Retinal pigment epithelial cell (primary cell): ENCODE data around the gene NPB.

Experiments used
- DNase-seq: peaks from one replicate; pipeline ENCODE4 v3.0.0-alpha.2; 2010; ENCODE audit warnings: low read depth
- H3K4me3 ChIP-seq: 2 replicates; pipeline ENCODE4 v1.5.1; 2011; ENCODE audit warnings: mild to moderate bottlenecking, low read length, control low read depth, moderate library complexity
- CTCF ChIP-seq: conservative IDR thresholded peaks from 2 replicates; pipeline ENCODE4 v1.5.1; 2011; ENCODE audit warnings: low read depth, low read length, control low read depth, inconsistent platforms

Gene NPB

DNA sequence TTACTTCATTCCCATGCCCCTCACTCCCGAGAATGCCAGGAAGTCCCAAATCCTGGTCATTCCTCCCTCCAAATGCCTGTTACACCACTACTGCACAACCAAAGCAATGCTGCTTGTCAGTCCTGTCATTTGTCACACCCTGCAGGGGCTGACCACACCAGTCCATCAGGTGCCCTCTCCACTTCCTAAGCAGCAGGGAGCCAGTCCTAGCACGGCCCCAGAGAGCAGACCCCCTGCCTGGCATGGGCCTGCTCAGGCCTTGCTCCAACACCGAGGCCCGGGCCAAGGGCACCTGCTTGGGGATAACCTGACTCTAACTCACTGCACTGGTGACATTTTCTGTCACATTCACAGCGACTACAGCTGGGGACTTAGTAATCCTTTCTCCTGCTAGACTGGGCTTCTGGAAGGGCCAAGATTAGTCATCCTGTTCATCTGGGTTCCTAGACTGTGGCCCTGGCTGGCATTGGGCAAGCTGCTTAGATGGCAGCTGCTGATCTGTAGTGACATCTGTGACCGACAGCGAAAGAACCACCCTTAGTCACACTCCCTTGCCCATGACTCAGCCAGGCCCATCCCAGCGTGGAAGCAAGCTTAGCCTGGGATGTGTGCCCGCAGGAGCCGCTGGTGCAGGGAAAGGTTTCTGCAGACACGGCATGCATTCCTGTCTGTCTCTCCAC lies 16.0 kb upstream of the NPB start:
- no peak for DNase-seq
- no peak for TF ChIP-seq CTCF

DNA sequence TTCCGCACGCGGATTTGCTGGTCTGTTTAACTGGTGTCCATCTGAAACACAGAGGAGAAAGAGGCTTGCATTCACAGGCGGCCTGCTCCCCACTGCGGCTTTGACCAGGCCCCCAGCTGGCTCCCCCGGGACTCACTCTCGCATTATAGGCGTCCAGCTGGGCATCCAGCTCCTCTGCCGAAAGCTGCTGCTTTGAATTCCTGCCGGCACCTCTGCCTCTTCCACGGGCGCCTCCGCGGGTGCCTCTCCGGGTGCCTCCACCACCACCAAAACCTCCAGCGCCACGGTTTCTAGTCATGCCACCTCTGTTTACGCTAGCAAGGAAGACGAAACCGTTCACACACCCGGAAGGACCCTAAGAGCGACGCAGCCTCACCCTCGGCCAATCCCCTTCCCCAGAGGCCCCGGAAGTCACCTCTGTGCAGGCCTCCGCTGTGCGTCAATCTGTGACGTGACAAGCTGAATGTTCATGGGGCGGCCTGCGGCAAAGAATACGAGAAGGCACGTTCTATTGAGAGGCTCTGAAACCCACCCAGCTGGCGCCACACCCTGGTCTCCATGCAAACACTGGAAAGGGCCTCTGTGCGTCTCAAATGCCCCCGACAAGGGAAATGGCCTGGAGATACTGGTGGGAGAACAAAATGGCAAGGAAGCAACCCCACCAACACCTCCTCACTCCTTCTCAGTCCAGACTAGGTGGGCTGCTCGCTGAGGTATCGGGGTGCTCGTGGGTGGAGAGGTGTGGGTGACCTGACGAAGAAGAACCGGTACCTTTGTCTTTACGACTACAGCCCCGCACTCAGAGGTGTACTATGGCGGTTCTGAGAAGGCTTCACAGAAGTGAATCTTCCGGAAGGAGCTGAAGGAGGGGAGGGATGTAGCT lies 13.7 kb upstream of the NPB start:
- TF ChIP-seq CTCF: no peak
- no peak overlapping the region for H3K4me3 ChIP-seq
- no peak for DNase-seq

More for the DNA sequence above, 16.0 kb upstream of the NPB start:
- H3K4me3 ChIP-seq: no peak overlapping the region

DNA sequence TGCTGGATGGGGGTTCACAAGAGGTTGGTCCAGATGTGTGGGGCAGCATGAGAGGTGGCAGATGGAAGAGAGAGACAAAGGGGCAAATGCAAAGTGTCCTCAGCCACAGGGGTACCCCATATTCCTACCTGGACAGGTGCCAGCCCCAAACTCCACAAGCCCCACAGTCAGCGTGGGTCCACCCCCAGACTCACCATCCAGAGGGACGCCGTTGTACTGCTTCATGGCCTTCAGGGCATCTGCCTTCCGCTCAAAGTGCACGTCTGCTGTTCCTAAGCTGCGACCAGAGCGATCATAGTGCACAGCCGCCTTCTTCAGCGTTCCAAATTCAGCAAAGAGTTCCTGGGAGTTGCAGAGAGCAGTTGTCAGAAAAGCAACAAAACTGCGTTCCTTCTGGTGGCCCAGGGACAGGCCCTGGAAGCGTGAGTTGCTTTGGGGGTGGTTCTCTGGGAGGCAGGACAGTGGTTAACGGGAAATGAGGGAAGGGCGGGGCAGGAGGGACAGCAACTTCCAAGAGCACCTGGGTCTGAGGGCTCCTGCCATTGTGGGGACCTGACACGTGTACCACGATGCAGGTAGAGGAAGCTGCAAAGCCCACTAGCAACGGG lies 12.9 kb upstream of the NPB start:
- DNase-seq: no peak
- no peak overlapping the region for H3K4me3 ChIP-seq
- TF ChIP-seq CTCF: no peak

DNA sequence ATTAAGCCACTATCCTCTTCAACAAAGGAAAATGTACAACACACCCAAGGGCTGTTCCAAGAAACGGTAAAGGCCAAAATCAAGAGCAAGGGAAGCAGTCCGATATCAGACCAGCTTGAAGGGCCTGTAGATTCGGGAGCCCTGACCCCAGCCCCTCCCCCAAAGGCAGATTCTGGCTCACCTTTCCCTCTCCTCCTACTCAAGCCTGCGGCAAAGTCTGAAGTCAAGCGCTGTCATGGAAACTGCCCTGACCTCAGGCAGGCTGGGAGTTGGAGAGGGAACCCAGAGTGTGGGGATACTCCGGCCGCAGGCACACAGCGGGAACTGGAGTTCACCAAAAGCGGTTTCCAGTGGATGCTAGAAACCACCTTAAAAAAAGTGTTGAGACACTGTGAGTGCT lies 12.4 kb upstream of the NPB start:
- no peak for TF ChIP-seq CTCF
- no peak overlapping the region for H3K4me3 ChIP-seq
- no peak for DNase-seq

DNA sequence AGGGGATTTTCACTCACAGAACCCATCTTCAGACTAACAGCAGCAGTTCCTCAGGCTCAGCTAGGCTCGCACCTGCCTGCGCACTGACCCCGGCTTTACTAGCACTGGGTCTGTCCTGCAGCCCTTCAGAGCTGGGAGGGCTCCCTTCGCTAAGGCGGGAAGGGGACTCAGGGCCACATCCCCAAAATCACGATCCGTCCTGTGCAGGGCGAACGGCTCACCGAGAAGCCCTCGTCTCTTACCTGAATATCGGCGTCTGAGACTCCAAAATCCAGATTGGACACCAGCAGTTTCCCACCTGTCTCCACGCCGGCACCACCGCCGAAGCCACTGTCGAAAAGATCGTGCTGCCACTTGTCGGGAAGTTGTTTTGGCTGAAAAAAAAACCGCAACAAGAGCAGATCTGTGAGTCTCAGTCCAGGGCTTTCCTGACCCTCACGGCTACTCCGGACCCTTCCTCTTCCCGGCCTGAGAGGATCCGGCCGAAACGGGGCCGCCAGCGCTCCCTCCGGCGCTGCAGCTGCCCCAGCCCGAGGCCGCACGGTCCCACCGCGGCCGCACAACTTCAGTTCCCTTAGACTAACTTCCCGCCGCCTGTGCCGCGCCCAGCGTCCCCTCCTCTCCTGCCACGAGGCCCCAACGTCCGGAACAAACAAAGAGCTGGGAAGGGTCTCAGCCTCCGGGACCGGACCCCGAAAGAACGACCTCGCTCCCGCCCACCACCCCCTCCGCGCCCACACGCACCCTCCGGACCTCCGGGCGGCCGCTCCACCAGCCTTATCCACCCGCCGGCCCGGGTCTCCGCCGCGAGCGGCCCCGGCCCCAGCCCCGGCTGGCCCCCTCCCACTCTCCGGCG lies 11.4 kb upstream of the NPB start:
- H3K4me3 ChIP-seq: peak overlapping the region; percentile 81
- no peak for DNase-seq
- no peak for TF ChIP-seq CTCF

- no peak for DNase-seq
- no peak for TF ChIP-seq CTCF
- H3K4me3 ChIP-seq: peak overlapping the region; percentile 81
These were observed 10.8 kb upstream of the NPB start for GRCh38 chr17:81891303-81891552.
